IMR-90 (cell line): ENCODE measurements around the gene BASP1. TPM values are rescaled to one million over a fixed set of nuclear protein-coding genes. Genes with fewer than 3 reads are reported as not detected.

Experiments used
- ATAC-seq: fragments of 200-7000 bp; cut with Tn5 transposase; 2 replicates; pipeline ENCODE4 v1.9.1; 2020; ENCODE audit warnings: low read depth, mild to moderate bottlenecking, moderate library complexity
- BruUV-seq: library from RNA; stranded (reverse); fragments of 400-500 nt; replicated peaks from 2 replicates; lab custom pipeline; 2021; lab: Mats Ljungman, UMichigan
- CTCF ChIA-PET: fragments of 300-600 bp; formaldehyde crosslinking; extraction: SDS; loops from one replicate; lab custom pipeline; 2021; ENCODE audit warnings: antibody characterized with exemption; lab: Yijun Ruan, JAX
- POLR2A ChIA-PET: fragments of 300-600 bp; sonication (Branson Sonifier 250); formaldehyde crosslinking; loops from one replicate; lab custom pipeline; 2022; ENCODE audit warnings: antibody characterized with exemption; ENCODE audit not compliant: unreplicated experiment; lab: Charles Lee
- DNase-seq: peaks from one replicate; pipeline ENCODE4 v3.0.0; 2013
- H2AFZ ChIP-seq: replicated peaks from 2 replicates; pipeline ENCODE3; 2013; ENCODE audit warnings: low read length, mild to moderate bottlenecking; ENCODE audit not compliant: poor library complexity
- H2AK5ac ChIP-seq: 2 replicates; pipeline ENCODE4 v1.6.1; 2013; ENCODE audit warnings: low read depth, low read length, inconsistent platforms
- H2AK9ac ChIP-seq: replicated peaks from 2 replicates; pipeline ENCODE3; 2013; ENCODE audit warnings: mild to moderate bottlenecking, low read depth, low read length, moderate library complexity; ENCODE audit not compliant: poor library complexity
- H2BK120ac ChIP-seq: 2 replicates; pipeline ENCODE4 v1.6.1; 2013; ENCODE audit warnings: low read depth, low read length, inconsistent platforms
- H2BK15ac ChIP-seq: 3 replicates; pipeline ENCODE4 v1.6.1; 2013; ENCODE audit warnings: low read depth, low read length, inconsistent platforms
- H2BK20ac ChIP-seq: 2 replicates; pipeline ENCODE4 v1.6.1; 2013; ENCODE audit warnings: low read depth, mild to moderate bottlenecking, inconsistent platforms, low read length, moderate library complexity
- H2BK5ac ChIP-seq: 2 replicates; pipeline ENCODE4 v1.6.1; 2013; ENCODE audit warnings: mild to moderate bottlenecking, low read depth, low read length, inconsistent platforms; ENCODE audit not compliant: poor library complexity, severe bottlenecking
- H3K14ac ChIP-seq: replicated peaks from 2 replicates; pipeline ENCODE4 v1.6.1; 2013; ENCODE audit warnings: low read depth, low read length, inconsistent platforms
- H3K18ac ChIP-seq: 2 replicates; pipeline ENCODE4 v1.6.1; 2013; ENCODE audit warnings: low read depth, low read length, control low read depth
- H3K23ac ChIP-seq: 2 replicates; pipeline ENCODE4 v1.6.1; 2013; ENCODE audit warnings: low read depth, low read length, inconsistent platforms
- H3K27ac ChIP-seq: 2 replicates; pipeline ENCODE4 v1.5.1; 2013; ENCODE audit warnings: mild to moderate bottlenecking, control low read depth, low read length; ENCODE audit not compliant: insufficient read depth
- H3K27me3 ChIP-seq: 2 replicates; pipeline ENCODE4 v1.6.1; 2013; ENCODE audit warnings: low read length; ENCODE audit not compliant: control insufficient read depth, insufficient read depth
- H3K36me3 ChIP-seq: 2 replicates; pipeline ENCODE4 v1.6.1; 2013; ENCODE audit warnings: low read length, mixed read lengths; ENCODE audit not compliant: control insufficient read depth, insufficient read depth
- H3K4ac ChIP-seq: 2 replicates; pipeline ENCODE4 v1.6.1; 2013; ENCODE audit warnings: low read depth, low read length, inconsistent platforms
- H3K4me1 ChIP-seq: 2 replicates; pipeline ENCODE4 v1.6.1; 2013; ENCODE audit warnings: low read length, mixed read lengths; ENCODE audit not compliant: control insufficient read depth, insufficient read depth
- H3K4me2 ChIP-seq: 2 replicates; pipeline ENCODE4 v1.6.1; 2013; ENCODE audit warnings: low read depth, mild to moderate bottlenecking, control low read depth, low read length, moderate library complexity
- H3K4me3 ChIP-seq: 2 replicates; pipeline ENCODE4 v1.5.1; 2013; ENCODE audit warnings: low read depth, mild to moderate bottlenecking, control low read depth, low read length, moderate library complexity; ENCODE audit not compliant: insufficient read depth
- H3K56ac ChIP-seq: 2 replicates; pipeline ENCODE4 v1.6.1; 2013; ENCODE audit warnings: low read length, inconsistent platforms; ENCODE audit not compliant: insufficient read depth; ENCODE audit errors: extremely low read depth
- H3K79me1 ChIP-seq, 2 experiments: 2 replicates each; pipeline ENCODE4 v1.6.1; 2013; ENCODE audit warnings: low read length in 2 of 2, inconsistent platforms in 1 of 2, low read depth in 1 of 2
- H3K9ac ChIP-seq: 2 replicates; pipeline ENCODE4 v1.6.1; 2013; ENCODE audit warnings: low read depth, low read length, control low read depth
- H3K9me1 ChIP-seq: 2 replicates; pipeline ENCODE4 v1.6.1; 2013; ENCODE audit warnings: low read length, inconsistent platforms; ENCODE audit not compliant: insufficient read depth
- H3K9me3 ChIP-seq: 2 replicates; pipeline ENCODE4 v1.6.1; 2013; ENCODE audit warnings: low read length; ENCODE audit not compliant: control insufficient read depth, insufficient read depth
- H4K20me1 ChIP-seq: 2 replicates; pipeline ENCODE4 v1.6.1; 2013; ENCODE audit warnings: low read length, inconsistent platforms; ENCODE audit not compliant: insufficient read depth
- H4K5ac ChIP-seq: 2 replicates; pipeline ENCODE4 v1.6.1; 2013; ENCODE audit warnings: mild to moderate bottlenecking, low read depth, low read length, control low read depth
- H4K8ac ChIP-seq, 2 experiments: 2 replicates each; pipeline ENCODE4 v1.6.1; 2013; ENCODE audit warnings: low read depth in 2 of 2, low read length in 2 of 2, control low read depth in 1 of 2, inconsistent platforms in 1 of 2
- H4K91ac ChIP-seq: 2 replicates; pipeline ENCODE4 v1.6.1; 2013; ENCODE audit warnings: low read depth, low read length, inconsistent platforms; ENCODE audit not compliant: insufficient read depth
- NFE2L2 ChIP-seq: fragments of 150-350 bp; IDR thresholded peaks from 2 replicates; pipeline ENCODE4 v1.6.1; 2016; ENCODE audit warnings: low read depth, mild to moderate bottlenecking, low read length
- POLR2A ChIP-seq: IDR thresholded peaks from 2 replicates; pipeline ENCODE4 v1.6.1; 2012; ENCODE audit warnings: mild to moderate bottlenecking, low read depth, low read length
- WGBS, 2 experiments: methylation state at CpG; one replicate each; pipeline versions ENCODE4 v1.1.5 to v1.1.7; 2013; ENCODE audit warnings: missing lambda C conversion rate in 2 of 2; ENCODE audit not compliant: insufficient read length in 1 of 2; ENCODE audit errors: extremely low coverage in 2 of 2; 5-methylcytosine and 5-hydroxymethylcytosine counted together
- dilution Hi-C: fragments of 300-500 bp; cut with HindIII; formaldehyde crosslinking; loops from one replicate; pipeline ENCODE4 v1.14.3; 2018; ENCODE audit warnings: low sequenced_read_pairs; ENCODE audit not compliant: unreplicated experiment
- in situ Hi-C: fragments of 300-500 bp; cut with MboI; formaldehyde crosslinking; loops from 3 replicates; pipeline ENCODE4 v1.14.3; 2019; ENCODE audit warnings: low sequenced_read_pairs, inconsistent platforms, mixed read lengths
- intact Hi-C: fragments of 100-400 bp; cut with micrococcal nuclease; formaldehyde crosslinking; loops from 2 replicates; pipeline ENCODE4 v1.10.0; 2022
- polyA plus RNA-seq, 3 experiments: library from polyadenylated mRNA; depleted of rRNA; stranded (reverse); fragments of >200 nt; gene quantifications; 2 replicates each; pipeline ENCODE4 v1.2.3, GENCODE V29; 2012; ENCODE audit warnings: low replicate concordance in 1 of 3
- total RNA-seq: library from RNA; depleted of rRNA; stranded (reverse); fragments of >200 nt; gene quantifications from 2 replicates; pipeline ENCODE4 v1.2.3, GENCODE V29; 2012

The BASP1 gene
- total and polyA plus RNA-seq, 2 of the 4 experiments (the other 2 are of a cell fraction): 39.6 to 103 TPM

- Histone ChIP-seq H3K9me3 (no peaks in the 10 kb centered on the region), H2BK120ac (0 out of 2 replicates have a peak overlapping the region, but pooled peaks have one; percentile 30), H3K4ac (peak overlapping the region; percentile 73; the same call in 1 of the 2 replicates), H4K8ac (peak overlapping the region; percentile 2 to 77; a peak in 1 of 4 replicates), H3K79me1 (peaks cover under 1 to 41% of the 10 kb centered on the region in 2 experiments; a peak in 3 of 4 replicates), H3K36me3 (peaks cover 8% of the 10 kb centered on the region), H3K9me1 (peaks cover 13% of the 10 kb centered on the region), H3K27me3 (no peaks in the 10 kb centered on the region; the same call in 1 of the 2 replicates), H4K5ac (no peak overlapping the region; the same call in 1 of the 2 replicates), H3K4me3 (peak overlapping the region; percentile 75), H4K20me1 (peaks cover 58% of the 10 kb centered on the region), H3K9ac (peak overlapping the region; percentile 96), H3K4me1 (peaks cover 17% of the 10 kb centered on the region), H2AK9ac (no peak overlapping the region), H3K23ac (peak overlapping the region; percentile 84; the same call in 1 of the 2 replicates), H2AK5ac (peak overlapping the region; percentile 12; the same call in 1 of the 2 replicates), H2BK5ac (peak overlapping the region; percentile 51), H3K27ac (peak overlapping the region; percentile 48; the same call in 1 of the 2 replicates), H2BK20ac (no peak overlapping the region), H3K4me2 (peak overlapping the region; percentile 99), H3K56ac (peak overlapping the region; percentile 69), H3K14ac (peak overlapping the region; percentile 35; the same call in 1 of the 2 replicates), H4K91ac (peak overlapping the region; percentile 55; the same call in 1 of the 2 replicates), H3K18ac (peak overlapping the region; percentile 63; the same call in 1 of the 2 replicates), H2AFZ (no peak overlapping the region), H2BK15ac (no peak overlapping the region)
- dilution Hi-C loops: no loop called here
- ChIA-PET POLR2A (no interaction called here), CTCF (interaction anchor here (1.1 kb wide), 1 partner anchor 1062 kb away, joined by 3 read pairs; no protein-coding TSS in a partner anchor)
- TSS peak; percentile 34 for BruUV-seq
- ATAC-seq (no peak), DNase-seq (no peak)
- in situ Hi-C loops: loop anchor here (5.0 to 10.0 kb wide), 2 partner anchors 895 to 1063 kb away; no protein-coding TSS in a partner anchor
- 87% methylated on average over 3 of the region's 12 CpGs; no CpG with 5 or more reads in 1 of the 2 experiments for WGBS, 2 experiments
- TF ChIP-seq POLR2A: no peak
- TF ChIP-seq NFE2L2: no peak
- intact Hi-C loops: loop anchor here (2.0 to 10.0 kb wide), 7 partner anchors 39 to 825 kb away; no protein-coding TSS in a partner anchor
Measured at GRCh38 chr5:17219469-17219868, 2.0 kb downstream of the BASP1 start.
